WTC11 (cell line): ENCODE data around the gene SMARCD3. TPM values are rescaled to one million over a fixed set of nuclear protein-coding genes. Genes with fewer than 3 reads are reported as not detected.

ENCODE experiments used
- ATAC-seq: fragments of 200-7000 bp; cut with Tn5 transposase; 2 replicates; pipeline ENCODE4 v1.10.0; 2021; ENCODE audit warnings: mild to moderate bottlenecking, moderate library complexity
- CTCF ChIA-PET: fragments of 300-600 bp; sonication (Branson Sonifier 250); formaldehyde crosslinking; loops from one replicate; lab custom pipeline; 2021; ENCODE audit warnings: antibody characterized with exemption; lab: Charles Lee
- POLR2A ChIA-PET: fragments of 350-600 bp; sonication (Branson Sonifier 250); formaldehyde crosslinking; loops from one replicate; lab custom pipeline; 2021; ENCODE audit warnings: antibody characterized with exemption; lab: Charles Lee
- DNase-seq: peaks from one replicate; pipeline ENCODE4 v3.0.0; 2021; ENCODE audit warnings: low spot score
- H3K27ac Mint-ChIP-seq: 2 replicates; pipeline ENCODE4 v1.8.0; 2021; ENCODE audit warnings: mixed read lengths
- H3K27me3 Mint-ChIP-seq: 2 replicates; pipeline ENCODE4 v1.8.0; 2021; ENCODE audit warnings: low read depth, mild to moderate bottlenecking, moderate library complexity, mixed read lengths
- H3K36me3 Mint-ChIP-seq: 2 replicates; pipeline ENCODE4 v1.8.0; 2021; ENCODE audit warnings: mixed read lengths
- H3K4me1 Mint-ChIP-seq: 2 replicates; pipeline ENCODE4 v1.8.0; 2022; ENCODE audit warnings: mixed read lengths
- H3K4me3 Mint-ChIP-seq: 2 replicates; pipeline ENCODE4 v1.8.0; 2021; ENCODE audit warnings: mild to moderate bottlenecking, moderate library complexity, mixed read lengths
- H3K9me3 Mint-ChIP-seq: 2 replicates; pipeline ENCODE4 v1.8.0; 2021; ENCODE audit warnings: mixed read lengths
- ATF1 ChIP-seq: sonication (generic); formaldehyde crosslinking; IDR thresholded peaks from 2 replicates; pipeline ENCODE4 v1.8.1; 2023; ENCODE audit warnings: mild to moderate bottlenecking, moderate library complexity, missing genetic modification reagents
- CBFB ChIP-seq: sonication (generic); formaldehyde crosslinking; IDR thresholded peaks from 2 replicates; pipeline ENCODE4 v1.8.1; 2022; ENCODE audit warnings: mild to moderate bottlenecking, low read depth, missing genetic modification reagents
- CREM ChIP-seq: sonication (generic); formaldehyde crosslinking; IDR thresholded peaks from 2 replicates; pipeline ENCODE4 v1.8.1; 2022; ENCODE audit warnings: mild to moderate bottlenecking, missing genetic modification reagents, moderate library complexity
- KAT7 ChIP-seq: sonication (generic); formaldehyde crosslinking; IDR thresholded peaks from 2 replicates; pipeline ENCODE4 v1.8.1; 2023; ENCODE audit warnings: missing genetic modification reagents, mild to moderate bottlenecking, borderline replicate concordance
- MLX ChIP-seq: sonication (generic); formaldehyde crosslinking; IDR thresholded peaks from 2 replicates; pipeline ENCODE4 v1.8.1; 2023; ENCODE audit warnings: mild to moderate bottlenecking, missing genetic modification reagents, moderate library complexity
- NFATC4 ChIP-seq: fragments of 250-450 bp; sonication (Bioruptor Pico); IDR thresholded peaks from 2 replicates; pipeline ENCODE4 v1.9.0; 2021; ENCODE audit warnings: mild to moderate bottlenecking
- SMAD3 ChIP-seq: sonication (generic); formaldehyde crosslinking; IDR thresholded peaks from 2 replicates; pipeline ENCODE4 v1.8.0; 2022; ENCODE audit warnings: missing genetic modification reagents, mild to moderate bottlenecking, borderline replicate concordance
- ZBTB43 ChIP-seq: sonication (generic); formaldehyde crosslinking; IDR thresholded peaks from 2 replicates; pipeline ENCODE4 v1.8.1; 2023; ENCODE audit warnings: mild to moderate bottlenecking, missing genetic modification reagents
- ZNF138 ChIP-seq: sonication (generic); formaldehyde crosslinking; conservative IDR thresholded peaks from 2 replicates; pipeline ENCODE4 v1.8.1; 2022; ENCODE audit warnings: mild to moderate bottlenecking, moderate library complexity, missing genetic modification reagents
- ZNF317 ChIP-seq: sonication (generic); formaldehyde crosslinking; IDR thresholded peaks from 2 replicates; pipeline ENCODE4 v1.8.1; 2023; ENCODE audit warnings: low read depth, mild to moderate bottlenecking, moderate library complexity, missing genetic modification reagents, borderline replicate concordance
- ZNF416 ChIP-seq: fragments of 250-450 bp; sonication (Bioruptor Pico); IDR thresholded peaks from 2 replicates; pipeline ENCODE4 v1.9.0; 2021; ENCODE audit warnings: mild to moderate bottlenecking, inconsistent platforms
- ZNF423 ChIP-seq: fragments of 250-450 bp; sonication (Bioruptor Pico); IDR thresholded peaks from 2 replicates; pipeline ENCODE4 v2.1.2; 2022; ENCODE audit warnings: mild to moderate bottlenecking, moderate library complexity
- ZNF671 ChIP-seq: fragments of 250-450 bp; sonication (Bioruptor Pico); IDR thresholded peaks from 2 replicates; pipeline ENCODE4 v1.8.0; 2021; ENCODE audit warnings: mild to moderate bottlenecking
- total RNA-seq: library from RNA; stranded (reverse); gene quantifications from 3 replicates; pipeline ENCODE4 v1.2.3, GENCODE V29; 2021
- TF ChIP-seq, protein P1 (sequence below): fragments of 250-450 bp; sonication (Bioruptor Pico); IDR thresholded peaks from 2 replicates; pipeline ENCODE4 v1.9.0; 2021; ENCODE audit warnings: moderate library complexity, mild to moderate bottlenecking, inconsistent platforms, borderline replicate concordance
- TF ChIP-seq, protein P2 (sequence below): sonication (generic); formaldehyde crosslinking; IDR thresholded peaks from 2 replicates; pipeline ENCODE4 v1.8.0; 2023; ENCODE audit warnings: missing genetic modification reagents, mild to moderate bottlenecking, borderline replicate concordance
- TF ChIP-seq, protein P3 (sequence below): sonication (generic); formaldehyde crosslinking; IDR thresholded peaks from 2 replicates; pipeline ENCODE4 v1.8.0; 2022; ENCODE audit warnings: mild to moderate bottlenecking, missing genetic modification reagents
- TF ChIP-seq, protein P4 (sequence below): sonication (generic); formaldehyde crosslinking; IDR thresholded peaks from 2 replicates; pipeline ENCODE4 v1.8.1; 2022; ENCODE audit warnings: low read depth, mild to moderate bottlenecking, moderate library complexity, missing genetic modification reagents, borderline replicate concordance
- TF ChIP-seq, protein P5 (sequence below): sonication (generic); formaldehyde crosslinking; IDR thresholded peaks from 2 replicates; pipeline ENCODE4 v1.8.0; 2022; ENCODE audit warnings: mild to moderate bottlenecking, missing genetic modification reagents
- TF ChIP-seq, protein P6 (sequence below): sonication (generic); formaldehyde crosslinking; IDR thresholded peaks from 2 replicates; pipeline ENCODE4 v1.8.0; 2022; ENCODE audit warnings: mild to moderate bottlenecking, missing genetic modification reagents

Gene SMARCD3
- total RNA-seq, 1 experiment from 2014 or later, result 5.9 TPM

- no peak overlapping the region; the same call in 1 of the 2 replicates for H3K27ac Mint-ChIP-seq
- TF ChIP-seq SMAD3 (CRISPR knock-in tag), result no peak
- TF ChIP-seq, protein P1, sequence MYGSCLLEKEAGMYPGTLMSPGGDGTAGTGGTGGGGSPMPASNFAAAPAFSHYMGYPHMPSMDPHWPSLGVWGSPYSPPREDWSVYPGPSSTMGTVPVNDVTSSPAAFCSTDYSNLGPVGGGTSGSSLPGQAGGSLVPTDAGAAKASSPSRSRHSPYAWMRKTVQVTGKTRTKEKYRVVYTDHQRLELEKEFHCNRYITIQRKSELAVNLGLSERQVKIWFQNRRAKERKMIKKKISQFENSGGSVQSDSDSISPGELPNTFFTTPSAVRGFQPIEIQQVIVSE, result no peak
- TF ChIP-seq, protein P2, sequence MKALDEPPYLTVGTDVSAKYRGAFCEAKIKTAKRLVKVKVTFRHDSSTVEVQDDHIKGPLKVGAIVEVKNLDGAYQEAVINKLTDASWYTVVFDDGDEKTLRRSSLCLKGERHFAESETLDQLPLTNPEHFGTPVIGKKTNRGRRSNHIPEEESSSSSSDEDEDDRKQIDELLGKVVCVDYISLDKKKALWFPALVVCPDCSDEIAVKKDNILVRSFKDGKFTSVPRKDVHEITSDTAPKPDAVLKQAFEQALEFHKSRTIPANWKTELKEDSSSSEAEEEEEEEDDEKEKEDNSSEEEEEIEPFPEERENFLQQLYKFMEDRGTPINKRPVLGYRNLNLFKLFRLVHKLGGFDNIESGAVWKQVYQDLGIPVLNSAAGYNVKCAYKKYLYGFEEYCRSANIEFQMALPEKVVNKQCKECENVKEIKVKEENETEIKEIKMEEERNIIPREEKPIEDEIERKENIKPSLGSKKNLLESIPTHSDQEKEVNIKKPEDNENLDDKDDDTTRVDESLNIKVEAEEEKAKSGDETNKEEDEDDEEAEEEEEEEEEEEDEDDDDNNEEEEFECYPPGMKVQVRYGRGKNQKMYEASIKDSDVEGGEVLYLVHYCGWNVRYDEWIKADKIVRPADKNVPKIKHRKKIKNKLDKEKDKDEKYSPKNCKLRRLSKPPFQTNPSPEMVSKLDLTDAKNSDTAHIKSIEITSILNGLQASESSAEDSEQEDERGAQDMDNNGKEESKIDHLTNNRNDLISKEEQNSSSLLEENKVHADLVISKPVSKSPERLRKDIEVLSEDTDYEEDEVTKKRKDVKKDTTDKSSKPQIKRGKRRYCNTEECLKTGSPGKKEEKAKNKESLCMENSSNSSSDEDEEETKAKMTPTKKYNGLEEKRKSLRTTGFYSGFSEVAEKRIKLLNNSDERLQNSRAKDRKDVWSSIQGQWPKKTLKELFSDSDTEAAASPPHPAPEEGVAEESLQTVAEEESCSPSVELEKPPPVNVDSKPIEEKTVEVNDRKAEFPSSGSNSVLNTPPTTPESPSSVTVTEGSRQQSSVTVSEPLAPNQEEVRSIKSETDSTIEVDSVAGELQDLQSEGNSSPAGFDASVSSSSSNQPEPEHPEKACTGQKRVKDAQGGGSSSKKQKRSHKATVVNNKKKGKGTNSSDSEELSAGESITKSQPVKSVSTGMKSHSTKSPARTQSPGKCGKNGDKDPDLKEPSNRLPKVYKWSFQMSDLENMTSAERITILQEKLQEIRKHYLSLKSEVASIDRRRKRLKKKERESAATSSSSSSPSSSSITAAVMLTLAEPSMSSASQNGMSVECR (CRISPR knock-in tag), result no peak
- TF ChIP-seq, protein P3, sequence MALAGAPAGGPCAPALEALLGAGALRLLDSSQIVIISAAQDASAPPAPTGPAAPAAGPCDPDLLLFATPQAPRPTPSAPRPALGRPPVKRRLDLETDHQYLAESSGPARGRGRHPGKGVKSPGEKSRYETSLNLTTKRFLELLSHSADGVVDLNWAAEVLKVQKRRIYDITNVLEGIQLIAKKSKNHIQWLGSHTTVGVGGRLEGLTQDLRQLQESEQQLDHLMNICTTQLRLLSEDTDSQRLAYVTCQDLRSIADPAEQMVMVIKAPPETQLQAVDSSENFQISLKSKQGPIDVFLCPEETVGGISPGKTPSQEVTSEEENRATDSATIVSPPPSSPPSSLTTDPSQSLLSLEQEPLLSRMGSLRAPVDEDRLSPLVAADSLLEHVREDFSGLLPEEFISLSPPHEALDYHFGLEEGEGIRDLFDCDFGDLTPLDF, result no peak
- TF ChIP-seq, protein P4, sequence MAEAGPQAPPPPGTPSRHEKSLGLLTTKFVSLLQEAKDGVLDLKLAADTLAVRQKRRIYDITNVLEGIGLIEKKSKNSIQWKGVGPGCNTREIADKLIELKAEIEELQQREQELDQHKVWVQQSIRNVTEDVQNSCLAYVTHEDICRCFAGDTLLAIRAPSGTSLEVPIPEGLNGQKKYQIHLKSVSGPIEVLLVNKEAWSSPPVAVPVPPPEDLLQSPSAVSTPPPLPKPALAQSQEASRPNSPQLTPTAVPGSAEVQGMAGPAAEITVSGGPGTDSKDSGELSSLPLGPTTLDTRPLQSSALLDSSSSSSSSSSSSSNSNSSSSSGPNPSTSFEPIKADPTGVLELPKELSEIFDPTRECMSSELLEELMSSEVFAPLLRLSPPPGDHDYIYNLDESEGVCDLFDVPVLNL (CRISPR knock-in tag), result no peak
- no peak for TF ChIP-seq ZNF138 (CRISPR knock-in tag)
- TF ChIP-seq, protein P5, sequence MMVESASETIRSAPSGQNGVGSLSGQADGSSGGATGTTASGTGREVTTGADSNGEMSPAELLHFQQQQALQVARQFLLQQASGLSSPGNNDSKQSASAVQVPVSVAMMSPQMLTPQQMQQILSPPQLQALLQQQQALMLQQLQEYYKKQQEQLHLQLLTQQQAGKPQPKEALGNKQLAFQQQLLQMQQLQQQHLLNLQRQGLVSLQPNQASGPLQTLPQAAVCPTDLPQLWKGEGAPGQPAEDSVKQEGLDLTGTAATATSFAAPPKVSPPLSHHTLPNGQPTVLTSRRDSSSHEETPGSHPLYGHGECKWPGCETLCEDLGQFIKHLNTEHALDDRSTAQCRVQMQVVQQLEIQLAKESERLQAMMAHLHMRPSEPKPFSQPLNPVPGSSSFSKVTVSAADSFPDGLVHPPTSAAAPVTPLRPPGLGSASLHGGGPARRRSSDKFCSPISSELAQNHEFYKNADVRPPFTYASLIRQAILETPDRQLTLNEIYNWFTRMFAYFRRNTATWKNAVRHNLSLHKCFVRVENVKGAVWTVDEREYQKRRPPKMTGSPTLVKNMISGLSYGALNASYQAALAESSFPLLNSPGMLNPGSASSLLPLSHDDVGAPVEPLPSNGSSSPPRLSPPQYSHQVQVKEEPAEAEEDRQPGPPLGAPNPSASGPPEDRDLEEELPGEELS (CRISPR knock-in tag), result no peak
- no peak for TF ChIP-seq ZNF671 (CRISPR knock-in tag)
- no peak for TF ChIP-seq ZNF416 (CRISPR knock-in tag)
- no peak for TF ChIP-seq NFATC4
- no peak for TF ChIP-seq CREM (CRISPR knock-in tag)
- TF ChIP-seq KAT7, result no peak
- peaks cover 44% of the 10 kb centered on the region for H3K27me3 Mint-ChIP-seq
- POLR2A ChIA-PET, result interaction anchor here (0.5 kb wide), 1 partner anchor 30 kb away, joined by 3 read pairs; no protein-coding TSS in a partner anchor
- CTCF ChIA-PET, result interaction anchor here (0.9 to 2.0 kb wide), 4 partner anchors 30 to 76 kb away, joined by 3 to 6 read pairs (median 4); partner anchors contain the start of gene ABCF2
- peak overlapping the region; percentile 10; the same call in 1 of the 2 replicates for H3K4me3 Mint-ChIP-seq
- ATAC-seq, result no peak
- no peaks in the 10 kb centered on the region for H3K36me3 Mint-ChIP-seq
- peaks cover 18% of the 10 kb centered on the region for H3K4me1 Mint-ChIP-seq
- no peaks in the 10 kb centered on the region for H3K9me3 Mint-ChIP-seq
- DNase-seq, result no peak
Observed at GRCh38 chr7:151274396-151274795, 25.9 kb upstream of the SMARCD3 start.

- Mint-ChIP-seq H3K4me1 (peaks cover 18% of the 10 kb centered on the region), H3K27ac (no peak overlapping the region), H3K9me3 (no peaks in the 10 kb centered on the region), H3K36me3 (no peaks in the 10 kb centered on the region), H3K4me3 (no peak overlapping the region), H3K27me3 (peaks cover 38% of the 10 kb centered on the region)
- ATAC-seq (no peak), DNase-seq (no peak)
- TF ChIP-seq ZNF423 (CRISPR knock-in tag) (no peak), ATF1 (CRISPR knock-in tag) (no peak), CBFB (CRISPR knock-in tag) (no peak), ZBTB43 (CRISPR knock-in tag) (no peak), ZNF317 (no peak), MLX (no peak)
- TF ChIP-seq, protein P6, sequence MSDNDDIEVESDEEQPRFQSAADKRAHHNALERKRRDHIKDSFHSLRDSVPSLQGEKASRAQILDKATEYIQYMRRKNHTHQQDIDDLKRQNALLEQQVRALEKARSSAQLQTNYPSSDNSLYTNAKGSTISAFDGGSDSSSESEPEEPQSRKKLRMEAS, result no peak
- ChIA-PET POLR2A (no interaction called here), CTCF (interaction anchor here (0.9 to 1.2 kb wide), 3 partner anchors 30 to 77 kb away, joined by 3 to 4 read pairs (median 3); partner anchors contain the start of gene ABCF2)
Observed at GRCh38 chr7:151273651-151274390, 25.3 kb upstream of the SMARCD3 start.
